Natural killer cell treated with Interleukin-12 subunit alpha and Interleukin-12 subunit beta and Interleukin-15 and Interleukin-18, amount 100 ng/mL, for 72 hours (primary cell): Measurements from ENCODE around the gene ZNF451. TPM values are rescaled to one million over a fixed set of nuclear protein-coding genes. Genes with fewer than 3 reads are reported as not detected.

Experiments used
- ATAC-seq, 2 donors: fragments of 150-1000 bp; cut with Tn5 transposase in 1 of 2; sonication (Bioruptor Pico), chemical (Tn5 transposase) in 1 of 2; 2 replicates each; pipeline ENCODE4 v1.10.0; 2021
- DNase-seq: peaks from one replicate; pipeline ENCODE4 v3.0.0; 2022; ENCODE audit warnings: low spot score
- H3K27ac Mint-ChIP-seq, 2 donors: 1 replicate in 1 of 2; 2 replicates in 1 of 2; pipeline ENCODE4 v1.8.0; 2022; ENCODE audit warnings: mixed read lengths in 2 of 2, mild to moderate bottlenecking in 1 of 2, moderate library complexity in 1 of 2
- H3K27me3 Mint-ChIP-seq, 2 donors: 1 replicate in 1 of 2; 2 replicates in 1 of 2; pipeline ENCODE4 v1.8.0; 2022; ENCODE audit warnings: mixed read lengths in 2 of 2
- H3K36me3 Mint-ChIP-seq: one replicate; pipeline ENCODE4 v1.8.0; 2022; ENCODE audit warnings: mixed read lengths
- H3K4me1 Mint-ChIP-seq, 2 donors: 1 replicate in 1 of 2; 2 replicates in 1 of 2; pipeline ENCODE4 v1.8.0; 2022; ENCODE audit warnings: low read depth in 2 of 2, mixed read lengths in 2 of 2, mild to moderate bottlenecking in 1 of 2
- H3K4me3 Mint-ChIP-seq: one replicate; pipeline ENCODE4 v1.8.0; 2022; ENCODE audit warnings: mixed read lengths
- H3K9me3 Mint-ChIP-seq: 2 replicates; pipeline ENCODE4 v1.8.0; 2022; ENCODE audit warnings: mixed read lengths
- total RNA-seq, 2 donors: library from RNA; stranded (reverse); gene quantifications; one replicate each; pipeline ENCODE4 v1.2.3, GENCODE V29; 2022

Gene ZNF451
- total RNA-seq, 2 donors from 2014 or later = 53.8 to 81.2 TPM

GRCh38 chr6:57215260-57215659, 125.3 kb downstream of the ZNF451 start:
- Mint-ChIP-seq H3K36me3 (peaks cover 5% of the 10 kb centered on the region), H3K27me3 (peaks cover 9 to 13% of the 10 kb centered on the region in 2 donors), H3K4me3 (no peak overlapping the region), H3K27ac (no peak overlapping the region), H3K4me1 (peaks cover 1 to 2% of the 10 kb centered on the region in 2 donors), H3K9me3 (no peaks in the 10 kb centered on the region)
- no peak for DNase-seq
- ATAC-seq = no peak

GRCh38 chr6:57216235-57217101, 126.5 kb downstream of the ZNF451 start:
- no peak overlapping the region for H3K27ac Mint-ChIP-seq
- H3K9me3 Mint-ChIP-seq = no peaks in the 10 kb centered on the region
- DNase-seq (no peak), ATAC-seq (no peak)
- no peak overlapping the region for H3K4me3 Mint-ChIP-seq
- H3K27me3 Mint-ChIP-seq = peaks cover 9 to 16% of the 10 kb centered on the region in 2 donors
- H3K4me1 Mint-ChIP-seq = peaks cover 7 to 10% of the 10 kb centered on the region in 2 donors
- peaks cover 5% of the 10 kb centered on the region for H3K36me3 Mint-ChIP-seq

- Mint-ChIP-seq H3K4me3 (no peak overlapping the region), H3K27me3 (peaks cover 9 to 16% of the 10 kb centered on the region in 2 donors), H3K36me3 (peaks cover 5% of the 10 kb centered on the region), H3K27ac (no peak overlapping the region), H3K9me3 (no peaks in the 10 kb centered on the region), H3K4me1 (peaks cover 10% of the 10 kb centered on the region in 2 donors)
- DNase-seq = no peak
- no peak for ATAC-seq
Measured at GRCh38 chr6:57217270-57217669, 127.3 kb downstream of the ZNF451 start.

Other genes with a start within 250 kb of the ZNF451 start
- gene BEND6, start 135.1 kb upstream of the ZNF451 start, total RNA-seq = under 1 TPM in 1 of 2 donors, not detected in 1; 0.11 TPM
- 10 to 100 TPM; 11.4 to 16.8 TPM for gene KIAA1586, start 43.5 kb upstream of the ZNF451 start, total RNA-seq
- 1 to 10 TPM; 3.3 to 6.9 TPM for gene BAG2, start 82.1 kb downstream of the ZNF451 start, total RNA-seq
- 1 to 10 TPM; 1.7 to 2.7 TPM for gene RAB23, start 132.1 kb downstream of the ZNF451 start, total RNA-seq
- 10 to 100 TPM; 29.1 to 57.3 TPM for gene PRIM2, start 227.4 kb downstream of the ZNF451 start, total RNA-seq